Activated CD4-positive, alpha-beta T cell treated with anti-CD3 and anti-CD28 coated beads for 24 hours (primary cell): ENCODE data around the gene SELENON.

Experiments used
- DNase-seq, 2 donors: peaks; one replicate each; pipeline ENCODE4 v3.0.0-alpha.2; 2020; ENCODE audit warnings: low read depth in 2 of 2

SELENON gene

DNA sequence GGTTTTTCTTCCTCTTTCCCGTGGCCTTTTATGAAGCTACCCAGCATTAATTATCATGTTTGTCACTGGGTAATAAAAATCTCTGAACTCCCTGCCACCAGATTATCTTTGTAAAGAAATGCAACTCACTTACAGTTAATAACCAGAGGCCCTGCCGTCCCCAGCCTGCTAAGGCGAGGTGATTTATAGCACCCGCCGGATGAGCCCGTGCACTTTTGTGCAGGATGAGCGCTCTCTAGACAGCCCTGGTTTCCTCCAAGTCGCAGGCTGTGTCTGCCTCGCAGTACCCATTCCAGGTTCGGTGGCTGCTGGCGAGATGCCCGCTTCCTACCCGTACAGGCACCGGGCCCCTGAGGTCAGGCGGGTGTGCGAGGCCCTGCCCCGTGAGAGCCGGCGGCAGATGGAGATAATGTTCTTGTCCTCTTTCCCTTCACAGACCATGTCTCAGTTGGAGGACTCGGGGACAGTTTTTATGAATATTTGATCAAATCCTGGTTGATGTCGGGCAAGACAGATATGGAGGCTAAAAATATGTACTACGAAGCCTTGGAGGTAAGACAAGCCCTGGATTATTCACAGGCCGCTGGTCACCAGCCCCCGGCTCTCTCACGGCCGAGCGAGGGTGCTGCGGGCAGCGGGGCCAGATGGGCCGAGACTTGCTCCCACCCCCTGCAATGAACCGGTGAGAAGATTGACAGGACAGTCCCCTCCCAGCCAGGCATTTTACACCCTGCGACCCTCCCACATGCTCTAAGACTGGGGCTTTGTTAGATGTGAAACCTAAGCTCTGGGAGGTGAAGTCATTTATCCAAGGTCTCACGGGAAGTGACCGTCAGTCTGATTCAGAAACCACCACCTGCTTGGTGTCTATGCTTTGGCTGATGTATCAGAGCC lies 28.5 kb upstream of the SELENON start:
- no peak for DNase-seq

DNA sequence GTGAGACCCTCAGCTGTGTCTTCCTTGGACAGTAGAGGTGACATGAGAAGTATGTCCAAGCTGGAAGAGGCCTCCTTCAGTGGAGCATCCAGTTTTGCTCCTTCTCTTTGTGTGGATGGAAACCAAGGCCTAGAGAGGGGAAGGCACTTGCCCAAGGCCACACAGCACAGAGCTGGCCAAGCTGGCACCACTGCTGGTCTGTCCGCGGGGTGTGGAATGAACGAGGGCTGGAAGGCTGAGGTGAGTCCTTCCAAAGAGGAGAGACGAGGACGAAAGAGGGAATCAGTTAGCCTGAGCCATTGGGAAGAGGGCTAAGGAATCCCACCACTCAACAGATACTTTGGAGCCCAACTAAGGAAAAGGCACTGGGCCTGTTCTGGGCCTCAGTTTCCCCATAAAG lies 27.8 kb upstream of the SELENON start:
- DNase-seq: no peak

GRCh38 chr1:25772692-25773245 lies 27.2 kb upstream of the SELENON start:
- DNase-seq: no peak

DNA sequence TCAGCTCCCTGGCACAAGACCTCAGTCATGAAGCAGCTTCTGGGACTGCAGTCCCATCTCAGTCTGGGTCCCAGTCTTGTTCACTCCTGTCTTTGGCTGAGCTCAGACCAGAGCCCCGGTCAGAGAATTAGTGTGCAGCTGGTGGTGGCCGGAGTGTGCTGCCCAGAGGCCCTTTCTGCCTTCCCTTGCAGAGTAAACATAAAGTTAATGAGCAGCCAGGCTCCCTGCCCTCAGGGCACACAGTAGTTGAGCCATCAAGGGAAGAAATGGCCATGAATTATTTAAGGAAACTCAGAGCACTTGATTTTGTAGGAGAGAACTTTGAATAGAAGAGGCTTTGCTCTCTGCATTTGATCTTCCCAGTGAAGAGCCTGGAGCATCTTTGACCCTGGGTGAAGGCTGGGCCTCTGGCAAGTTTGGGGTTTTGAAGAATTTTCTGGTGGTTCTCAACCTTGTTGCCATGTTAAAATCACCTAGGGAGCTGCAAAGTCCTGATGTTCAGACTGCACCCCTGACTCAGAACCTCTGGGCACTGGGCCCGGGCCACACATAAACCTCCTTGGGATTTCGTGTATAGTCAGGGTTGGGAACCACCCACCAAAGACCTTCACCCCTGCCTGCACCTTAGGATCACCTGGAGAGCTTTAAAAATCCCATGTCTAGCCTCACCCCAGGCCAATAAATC lies 26.4 kb upstream of the SELENON start:
- DNase-seq: no peak

- DNase-seq: no peak
Observed at GRCh38 chr1:25774206-25774803, 25.7 kb upstream of the SELENON start.

DNA sequence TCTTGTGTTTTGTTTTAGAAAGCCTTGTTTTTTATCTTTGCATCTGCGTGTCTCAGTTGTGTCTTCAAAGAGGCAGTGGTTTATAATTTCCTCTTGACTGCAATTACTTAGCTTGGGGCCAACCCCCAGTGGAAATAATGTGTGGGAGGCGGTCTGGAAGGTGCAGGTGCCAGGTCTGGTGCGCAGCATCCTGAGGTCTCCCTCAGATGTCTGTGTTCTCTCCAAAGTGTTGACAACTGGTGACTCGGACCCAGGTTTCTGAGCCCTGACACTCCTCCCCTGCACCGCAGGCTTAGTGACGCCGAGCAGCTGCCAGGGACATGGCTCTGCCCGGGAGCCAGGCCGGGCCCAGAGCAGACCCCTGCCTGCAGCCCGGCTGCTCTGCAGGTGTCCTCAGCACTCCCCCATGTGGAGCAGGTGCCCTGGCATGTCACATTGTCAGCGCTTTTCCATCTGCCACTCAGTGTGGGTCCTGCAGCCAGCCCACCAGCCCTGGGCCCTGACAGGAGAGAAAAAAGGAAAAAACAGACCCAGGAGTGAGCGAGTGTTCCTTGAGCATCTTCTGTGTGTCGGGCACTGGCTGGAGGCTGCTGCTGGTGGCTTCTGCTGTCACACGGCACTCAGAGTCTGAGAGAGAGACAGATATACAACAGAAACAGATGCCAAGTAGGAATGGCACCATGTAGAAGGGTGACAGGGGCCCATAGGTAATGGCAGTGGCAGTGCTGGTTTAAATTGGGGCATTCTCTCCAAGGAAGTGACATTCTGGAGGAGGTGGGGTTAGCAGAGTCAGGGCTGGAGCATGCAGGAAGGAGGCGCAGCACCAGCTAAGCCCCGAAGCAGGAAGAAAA lies 24.8 kb upstream of the SELENON start:
- peak; percentile 60 to 76 for DNase-seq

DNA sequence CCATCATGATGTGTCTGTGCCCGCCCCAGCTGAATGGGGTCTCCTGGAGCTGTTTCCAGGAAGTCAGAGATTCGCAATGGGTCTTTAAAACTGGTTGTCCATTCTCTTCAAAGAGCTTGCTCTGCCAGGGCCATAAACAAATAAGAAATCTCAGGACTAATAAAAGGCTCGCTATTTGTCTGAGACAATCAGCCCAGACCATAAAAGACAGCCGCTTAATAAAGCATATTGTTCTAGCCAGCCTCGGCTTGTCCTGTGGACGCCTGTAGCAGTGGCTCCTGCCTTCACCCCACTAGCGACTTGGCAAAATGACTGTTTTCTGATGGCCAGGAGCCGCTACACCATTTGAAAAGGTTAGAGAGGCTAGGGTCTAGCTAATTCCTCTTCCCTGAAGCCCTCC lies 20.6 kb upstream of the SELENON start:
- DNase-seq: no peak

- no peak for DNase-seq
Observed at GRCh38 chr1:25779894-25780293, 20.1 kb upstream of the SELENON start.

GRCh38 chr1:25780318-25781129 lies 19.5 kb upstream of the SELENON start:
- no peak for DNase-seq

DNA sequence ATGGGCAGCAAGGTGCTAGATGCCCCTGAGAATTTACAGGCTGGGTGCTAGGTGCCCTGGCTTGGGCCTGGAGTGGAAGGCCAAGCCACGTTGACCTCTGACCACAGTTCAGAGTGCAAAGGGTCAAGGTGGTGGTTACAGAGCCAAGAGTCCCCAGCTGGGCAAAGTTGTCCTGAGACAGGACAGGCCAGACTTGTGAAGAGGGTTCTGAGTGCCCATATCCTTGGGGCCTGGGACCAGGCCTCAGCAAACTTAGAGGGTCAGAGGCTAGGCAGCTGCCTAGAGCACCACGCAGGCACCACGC lies 18.9 kb upstream of the SELENON start:
- DNase-seq: no peak

- DNase-seq: no peak
Observed at GRCh38 chr1:25782608-25783201, 17.3 kb upstream of the SELENON start.

DNA sequence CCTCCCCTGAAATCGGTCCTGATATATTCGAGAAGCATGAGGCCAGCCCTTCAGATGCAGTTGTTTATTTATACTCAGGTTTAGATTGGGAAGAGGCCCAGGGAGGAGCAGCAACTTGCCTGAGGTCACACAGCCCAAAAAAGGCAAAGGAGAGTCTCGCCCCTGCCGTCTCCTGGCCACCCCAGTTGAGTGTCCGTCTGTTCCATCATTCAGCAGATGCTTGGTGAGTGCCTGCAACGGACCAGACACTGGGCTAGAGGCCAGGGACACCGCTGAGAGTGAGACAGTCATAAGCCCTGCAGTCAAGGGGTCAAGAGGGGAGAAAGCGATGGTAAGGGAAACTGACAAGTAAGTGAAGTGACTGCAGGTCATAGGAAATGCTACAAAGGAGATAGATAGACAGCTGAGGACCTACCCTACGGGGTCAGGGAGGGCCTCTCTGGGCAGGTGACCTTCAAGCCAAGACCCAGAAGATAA lies 15.4 kb upstream of the SELENON start:
- no peak for DNase-seq

GRCh38 chr1:25785333-25786067 lies 14.5 kb upstream of the SELENON start:
- DNase-seq: no peak

- no peak for DNase-seq
Observed at GRCh38 chr1:25786887-25787759, 12.9 kb upstream of the SELENON start.

DNA sequence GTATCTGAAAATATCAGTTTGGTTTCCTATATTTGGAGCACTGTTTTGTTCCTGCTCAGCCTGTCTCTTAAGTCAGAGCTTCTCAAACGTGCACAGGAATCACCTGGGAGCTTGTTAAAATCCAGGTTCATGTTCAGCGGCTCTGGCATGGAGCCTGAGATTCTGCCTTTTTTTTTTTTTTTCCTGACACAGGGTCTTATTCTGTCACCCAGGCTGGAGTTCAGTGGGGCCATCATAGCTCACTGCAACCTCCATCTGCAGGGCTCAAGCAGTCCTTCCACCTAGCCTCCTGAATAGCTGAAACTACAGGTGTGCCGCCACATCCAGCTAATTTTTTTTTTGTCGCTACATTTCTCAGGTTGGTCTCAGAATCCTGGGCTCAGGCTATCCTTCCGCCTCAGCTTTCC lies 12.2 kb upstream of the SELENON start:
- DNase-seq: no peak

- no peak for DNase-seq
Observed at GRCh38 chr1:25790472-25790871, 9.5 kb upstream of the SELENON start.

- no peak for DNase-seq
Observed at GRCh38 chr1:25792115-25792514, 7.9 kb upstream of the SELENON start.

GRCh38 chr1:25793585-25794170 lies 6.3 kb upstream of the SELENON start:
- no peak for DNase-seq
